H7 (cell line): ENCODE data around the gene OVCA2. TPM values are rescaled to one million over a fixed set of nuclear protein-coding genes. Genes with fewer than 3 reads are reported as not detected.

Experiments used
- DNase-seq: peaks from one replicate; pipeline ENCODE4 v3.0.0; 2012
- H3K27me3 ChIP-seq: 2 replicates; pipeline ENCODE4 v1.6.0; 2011; ENCODE audit warnings: mild to moderate bottlenecking, low read length; ENCODE audit not compliant: control insufficient read depth, insufficient read depth
- H3K36me3 ChIP-seq: replicated peaks from 2 replicates; pipeline ENCODE4 v1.5.1; 2011; ENCODE audit warnings: low read length; ENCODE audit not compliant: control insufficient read depth, insufficient read depth
- H3K4me3 ChIP-seq: 2 replicates; pipeline ENCODE4 v1.5.1; 2011; ENCODE audit warnings: low read depth, mild to moderate bottlenecking, control low read depth, low read length, moderate library complexity; ENCODE audit not compliant: insufficient read depth
- total RNA-seq: library from RNA; depleted of rRNA; stranded (reverse); fragments of >200 nt; shearing (Covaris generic); gene quantifications from 2 replicates; pipeline ENCODE4 v1.2.3, GENCODE V29; 2014

The OVCA2 gene
- total RNA-seq, 1 experiment from 2014 or later, result 25.1 TPM

DNA sequence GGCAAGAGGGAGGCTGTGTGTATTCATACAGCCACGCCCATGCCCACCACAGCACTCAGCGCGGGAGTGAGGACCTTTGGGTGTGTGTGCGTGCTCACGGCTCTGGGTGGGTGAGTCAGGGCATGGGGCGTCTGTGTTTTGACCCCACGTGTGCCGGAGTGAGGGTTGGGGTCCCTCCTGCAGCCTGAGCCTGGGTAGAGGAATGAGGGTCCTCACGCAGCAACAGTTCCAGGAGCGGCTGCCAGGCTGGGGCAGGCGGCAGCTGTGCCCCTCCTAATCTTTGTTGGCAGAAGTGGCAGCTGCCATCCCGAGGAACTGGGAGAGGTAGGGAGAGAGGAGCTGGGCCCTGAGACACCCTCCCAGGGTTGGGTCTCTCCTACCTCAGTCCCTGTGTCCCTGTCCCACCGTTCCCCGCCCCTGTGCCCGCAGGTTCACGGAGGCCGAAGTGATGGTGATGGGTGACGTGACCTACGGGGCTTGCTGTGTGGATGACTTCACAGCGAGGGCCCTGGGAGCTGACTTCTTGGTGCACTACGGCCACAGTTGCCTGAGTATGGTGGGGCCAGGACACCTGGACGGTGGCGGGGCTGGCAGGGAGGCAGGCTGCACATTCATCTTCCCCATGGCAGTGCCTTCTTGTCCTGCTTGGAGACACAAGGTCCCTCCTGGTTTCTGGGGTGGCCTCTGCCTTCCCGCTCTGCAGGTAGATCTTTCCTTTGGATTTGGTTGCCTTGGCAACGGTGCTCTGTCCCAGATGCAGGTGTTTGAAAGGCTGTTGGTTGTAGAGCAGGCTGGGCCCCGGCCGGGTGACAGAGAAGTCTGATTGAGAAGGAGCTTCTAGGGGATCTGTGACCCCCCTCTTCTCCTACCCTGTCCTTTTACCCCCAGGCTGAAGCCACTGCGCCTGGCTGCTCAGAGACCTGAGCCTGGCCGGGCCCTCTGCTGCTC lies 6.0 kb upstream of the OVCA2 start:
- DNase-seq, result no peak
- H3K27me3 ChIP-seq, result no peaks in the 10 kb centered on the region
- no peaks in the 10 kb centered on the region; the same call in 1 of the 2 replicates for H3K36me3 ChIP-seq
- H3K4me3 ChIP-seq, result no peak overlapping the region

DNA sequence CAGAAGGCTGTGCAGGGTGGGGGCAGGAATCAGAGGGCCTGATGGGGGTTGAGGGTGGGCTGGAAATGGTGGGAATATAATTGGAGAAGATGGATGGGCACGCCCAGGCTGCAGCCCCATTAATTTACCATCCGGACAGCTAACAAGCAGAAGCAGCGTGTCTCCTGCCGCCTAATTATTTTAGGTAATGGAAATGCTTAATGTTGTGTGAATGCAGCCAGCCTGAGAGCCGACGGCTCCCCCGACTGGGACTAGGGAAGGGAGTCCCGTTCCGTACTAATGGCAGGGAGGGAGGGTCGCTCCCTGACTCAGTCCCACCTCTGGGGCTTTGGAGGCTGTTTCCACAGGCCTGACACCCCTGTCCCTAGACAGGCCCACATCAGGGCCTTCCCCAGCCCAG lies 4.7 kb upstream of the OVCA2 start:
- no peak for DNase-seq
- Histone ChIP-seq H3K4me3 (no peak overlapping the region), H3K27me3 (no peaks in the 10 kb centered on the region), H3K36me3 (no peaks in the 10 kb centered on the region; the same call in 1 of the 2 replicates)

DNA sequence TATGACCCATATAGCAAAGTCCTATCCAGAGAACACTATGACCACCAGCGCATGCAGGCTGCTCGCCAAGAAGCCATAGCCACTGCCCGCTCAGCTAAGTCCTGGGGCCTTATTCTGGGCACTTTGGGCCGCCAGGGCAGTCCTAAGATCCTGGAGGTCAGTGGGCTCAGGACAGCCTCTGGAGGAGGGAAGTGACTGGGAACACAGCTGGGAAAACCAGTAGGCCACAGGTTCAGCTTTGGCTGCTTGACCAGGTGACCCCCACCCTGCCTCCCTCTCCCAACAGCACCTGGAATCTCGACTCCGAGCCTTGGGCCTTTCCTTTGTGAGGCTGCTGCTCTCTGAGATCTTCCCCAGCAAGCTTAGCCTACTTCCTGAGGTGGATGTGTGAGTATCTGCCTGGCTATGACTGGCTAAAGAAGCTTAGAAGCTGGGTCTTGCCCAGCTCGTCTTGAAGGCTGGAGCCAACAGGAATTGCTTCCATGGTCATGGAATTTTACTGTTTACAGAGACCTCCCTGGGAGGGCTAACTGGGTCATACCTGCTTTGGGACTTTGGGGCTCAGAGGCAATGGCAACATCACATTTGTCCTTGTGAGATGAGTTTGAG lies 1.5 kb upstream of the OVCA2 start:
- H3K4me3 ChIP-seq, result no peak overlapping the region
- peaks cover 4% of the 10 kb centered on the region for H3K36me3 ChIP-seq
- H3K27me3 ChIP-seq, result no peaks in the 10 kb centered on the region
- no peak for DNase-seq

DNA sequence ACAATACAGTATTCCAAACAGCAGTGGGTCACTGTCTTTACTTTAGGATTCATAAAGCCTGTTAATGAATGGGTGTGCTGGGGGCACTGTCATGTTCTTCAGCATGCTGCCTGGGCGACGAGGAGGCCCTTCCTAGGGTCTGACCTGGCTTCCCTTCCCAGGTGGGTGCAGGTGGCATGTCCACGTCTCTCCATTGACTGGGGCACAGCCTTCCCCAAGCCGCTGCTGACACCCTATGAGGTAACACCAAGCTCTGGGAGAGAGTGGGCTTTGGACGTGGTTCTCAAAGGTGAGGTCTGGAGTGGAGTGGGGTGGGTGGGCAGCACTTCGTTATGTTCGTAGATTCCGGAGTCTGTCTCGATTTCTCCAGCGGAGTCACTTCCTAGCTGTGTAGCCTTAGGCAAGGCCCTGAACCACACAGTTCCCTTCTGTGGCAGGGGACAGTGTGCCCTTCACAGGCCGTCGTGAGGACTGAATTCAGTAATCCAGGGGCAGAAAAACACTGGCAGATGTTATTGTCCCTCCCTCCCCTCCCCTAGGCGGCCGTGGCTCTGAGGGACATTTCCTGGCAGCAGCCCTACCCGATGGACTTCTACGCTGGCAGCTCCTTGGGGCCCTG lies 771 bp upstream of the OVCA2 start:
- no peaks in the 10 kb centered on the region for H3K27me3 ChIP-seq
- DNase-seq, result no peak
- peak overlapping the region; percentile 85 for H3K4me3 ChIP-seq
- H3K36me3 ChIP-seq, result peaks cover 4% of the 10 kb centered on the region

DNA sequence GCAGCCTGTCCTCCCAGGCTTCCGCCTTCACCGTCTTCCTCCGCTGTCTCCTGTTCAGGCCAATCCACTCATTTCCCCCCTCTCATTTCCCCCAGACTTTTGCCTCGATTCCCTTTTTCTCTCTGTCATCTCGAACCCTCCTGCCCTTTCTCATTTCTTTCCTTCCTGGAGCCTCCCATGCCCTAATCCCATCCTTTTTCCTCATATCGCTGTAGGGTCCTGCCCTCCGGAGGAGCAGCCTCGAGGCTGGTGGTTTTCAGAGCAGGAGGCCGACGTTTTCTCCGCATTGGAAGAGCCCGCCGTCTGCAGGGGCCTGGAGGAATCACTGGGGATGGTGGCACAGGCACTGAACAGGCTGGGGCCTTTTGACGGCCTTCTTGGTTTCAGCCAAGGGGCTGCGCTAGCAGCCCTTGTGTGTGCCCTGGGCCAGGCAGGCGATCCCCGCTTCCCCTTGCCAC lies 597 bp downstream of the OVCA2 start:
- DNase-seq, result no peak
- Histone ChIP-seq H3K4me3 (peak overlapping the region; percentile 85), H3K36me3 (peaks cover 4% of the 10 kb centered on the region), H3K27me3 (no peaks in the 10 kb centered on the region)

DNA sequence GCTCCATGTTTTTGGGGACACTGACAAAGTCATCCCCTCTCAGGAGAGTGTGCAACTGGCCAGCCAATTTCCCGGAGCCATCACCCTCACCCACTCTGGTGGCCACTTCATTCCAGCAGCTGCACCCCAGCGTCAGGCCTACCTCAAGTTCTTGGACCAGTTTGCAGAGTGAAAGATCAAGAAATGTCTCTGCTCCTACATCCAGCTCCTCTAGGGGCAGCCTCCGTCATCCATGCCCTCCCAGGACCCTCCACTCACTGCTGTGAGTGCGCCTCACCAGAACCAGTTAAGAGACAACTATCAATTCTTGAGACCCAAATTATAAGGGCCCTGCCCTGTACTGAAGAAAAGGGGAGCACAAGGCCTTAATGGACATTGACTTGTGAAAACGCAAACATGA lies 1.1 kb downstream of the OVCA2 start:
- no peak for DNase-seq
- H3K36me3 ChIP-seq, result peaks cover 4% of the 10 kb centered on the region
- H3K27me3 ChIP-seq, result peaks cover 1% of the 10 kb centered on the region
- H3K4me3 ChIP-seq, result no peak overlapping the region; the same call in 1 of the 2 replicates

DNA sequence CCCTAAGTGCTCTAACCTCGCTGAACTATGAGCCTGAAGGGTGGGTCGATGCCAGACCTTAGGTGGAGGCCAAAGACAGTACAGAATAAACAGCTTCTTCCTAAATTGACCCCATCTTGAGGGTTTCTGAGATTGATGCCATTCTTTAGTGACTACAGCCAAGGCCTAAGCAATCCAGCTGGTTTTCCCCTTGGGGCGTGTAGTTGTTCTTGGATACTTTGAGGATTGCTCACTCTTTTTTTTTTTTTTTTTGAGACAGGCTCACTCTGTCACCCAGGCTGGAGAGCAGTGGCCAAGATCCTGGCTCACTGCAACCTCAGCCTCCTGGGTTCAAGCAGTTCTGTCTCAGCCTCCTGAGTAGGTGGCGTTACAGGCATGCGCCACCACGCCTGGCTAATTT lies 2.0 kb downstream of the OVCA2 start:
- no peak overlapping the region for H3K4me3 ChIP-seq
- DNase-seq, result no peak
- H3K27me3 ChIP-seq, result peaks cover 9% of the 10 kb centered on the region
- H3K36me3 ChIP-seq, result peaks cover 4% of the 10 kb centered on the region

DNA sequence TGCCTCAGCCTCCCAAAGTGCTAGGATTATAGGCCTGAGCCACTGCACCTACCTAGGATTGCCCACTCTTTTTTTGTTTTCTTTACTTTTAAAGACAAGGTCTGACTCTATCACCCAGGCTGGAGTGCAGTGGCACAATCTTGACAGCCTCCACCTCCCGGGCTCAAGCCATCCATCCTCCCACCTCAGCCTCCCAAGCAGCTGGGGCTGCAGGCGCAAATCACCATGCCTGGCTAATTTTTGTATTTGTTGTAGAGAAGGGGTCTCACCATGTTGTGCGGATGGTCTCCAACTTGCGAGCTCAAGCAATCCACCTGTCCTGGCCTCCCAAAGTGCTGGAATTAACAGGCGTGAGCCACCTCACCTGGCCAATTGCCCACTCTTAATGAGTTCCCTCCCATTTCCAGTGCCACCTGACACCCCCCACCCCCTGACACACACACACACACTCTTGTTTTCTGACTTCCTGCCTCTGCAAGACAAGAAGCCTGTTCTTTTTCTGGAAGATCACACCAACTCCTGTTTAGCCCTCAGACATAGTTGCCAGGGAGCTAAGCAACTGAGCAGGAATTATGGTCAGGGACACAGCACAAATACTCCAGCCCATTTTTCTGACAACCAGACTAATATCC lies 2.6 kb downstream of the OVCA2 start:
- DNase-seq, result no peak
- peaks cover 15% of the 10 kb centered on the region for H3K27me3 ChIP-seq
- no peak overlapping the region for H3K4me3 ChIP-seq
- H3K36me3 ChIP-seq, result peaks cover 4% of the 10 kb centered on the region

DNA sequence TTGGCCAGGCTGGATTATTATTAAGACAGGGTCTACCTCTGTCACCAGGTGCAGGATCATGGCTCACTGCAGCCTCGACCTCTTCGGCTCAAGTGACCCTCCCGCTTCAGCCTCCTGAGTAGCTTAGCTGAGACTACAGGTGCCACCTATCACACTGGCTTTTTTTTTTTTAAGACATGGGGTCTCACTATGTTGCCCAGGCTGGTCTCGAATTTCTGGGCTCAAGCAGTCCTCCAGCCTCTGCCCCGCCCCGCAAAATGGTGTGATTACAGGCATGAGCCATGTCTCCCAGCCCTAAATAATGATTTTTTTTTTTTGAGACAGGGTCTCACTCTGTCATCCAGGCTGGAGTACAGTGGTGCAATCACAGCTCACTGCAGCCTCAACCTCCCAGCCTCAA lies 5.8 kb downstream of the OVCA2 start:
- peaks cover 35% of the 10 kb centered on the region for H3K27me3 ChIP-seq

DNA sequence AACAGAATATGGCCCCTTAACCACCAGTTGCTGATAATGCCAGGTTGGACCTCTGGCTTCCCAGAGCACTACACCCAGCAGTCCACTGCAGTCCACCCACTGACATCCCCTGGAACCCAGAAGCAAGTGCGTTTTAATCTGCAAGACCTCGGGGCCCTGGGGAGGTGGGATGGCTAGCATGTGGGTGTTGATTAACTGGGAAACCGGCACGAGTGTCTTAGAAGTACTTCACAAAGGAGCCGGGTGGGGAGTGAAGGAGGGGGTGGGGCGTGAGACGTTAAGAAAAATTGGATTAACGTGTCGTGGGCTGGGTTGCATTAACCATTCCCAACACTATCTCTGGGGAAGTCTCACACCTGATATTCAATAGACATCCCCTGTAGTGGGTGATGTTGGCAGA lies 7.0 kb downstream of the OVCA2 start:
- Histone ChIP-seq H3K36me3 (no peaks in the 10 kb centered on the region), H3K27me3 (peaks cover 45% of the 10 kb centered on the region), H3K4me3 (no peak overlapping the region)
- no peak for DNase-seq

More for the DNA sequence above, 5.8 kb downstream of the OVCA2 start:
- Histone ChIP-seq H3K4me3 (no peak overlapping the region), H3K36me3 (peaks cover 4% of the 10 kb centered on the region)
- no peak for DNase-seq

DNA sequence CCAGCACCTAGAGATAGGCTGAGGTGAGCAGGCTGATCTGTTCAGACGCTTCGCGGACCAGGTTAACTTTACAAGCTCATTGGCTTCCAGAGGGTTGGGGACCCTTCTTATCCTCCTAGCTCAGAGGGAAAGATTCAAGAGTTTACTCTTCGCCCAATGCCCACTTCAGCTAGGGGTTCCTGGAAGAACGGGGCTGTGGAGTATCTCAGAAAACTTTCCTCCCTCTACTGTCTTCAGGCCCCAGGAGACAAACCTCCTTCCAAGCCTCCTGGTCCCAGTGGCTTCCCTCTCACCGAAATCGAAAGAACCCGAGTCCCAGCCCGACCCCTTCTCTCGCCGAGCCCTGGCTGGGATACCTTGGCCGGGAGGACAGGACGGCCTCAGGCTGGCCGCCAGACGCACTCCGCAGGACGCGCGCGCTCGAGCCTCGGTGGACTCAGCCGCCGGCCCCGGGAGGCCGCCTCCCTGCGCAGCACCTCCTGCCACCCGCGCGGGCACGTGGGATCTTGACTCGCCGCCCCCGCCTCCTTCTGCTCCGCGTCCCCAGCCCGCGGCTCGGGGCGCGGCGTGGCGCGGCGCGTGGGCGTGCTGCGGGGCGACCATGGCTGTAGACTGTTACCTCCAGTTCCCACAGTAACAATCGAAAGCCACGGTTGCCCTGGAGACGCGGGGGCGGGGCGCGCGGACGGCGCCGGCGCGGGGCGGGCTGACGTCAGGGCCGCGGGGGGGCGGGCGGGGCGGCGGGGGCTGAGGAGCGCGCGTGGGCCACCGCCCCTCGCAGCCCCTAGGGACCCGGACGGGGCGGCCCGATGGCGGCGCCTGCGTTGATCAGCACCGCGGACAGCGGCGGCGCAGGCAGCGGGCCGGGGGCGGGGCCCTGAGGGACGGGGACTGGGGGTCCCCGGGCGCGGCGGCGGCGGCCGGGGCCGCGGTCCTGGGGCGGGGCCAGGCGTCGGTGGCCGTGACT lies 7.8 kb downstream of the OVCA2 start:
- DNase-seq, result peak; percentile 99
- peak overlapping the region; percentile 30 for H3K4me3 ChIP-seq
- peaks cover 53% of the 10 kb centered on the region for H3K27me3 ChIP-seq
- H3K36me3 ChIP-seq, result no peaks in the 10 kb centered on the region

DNA sequence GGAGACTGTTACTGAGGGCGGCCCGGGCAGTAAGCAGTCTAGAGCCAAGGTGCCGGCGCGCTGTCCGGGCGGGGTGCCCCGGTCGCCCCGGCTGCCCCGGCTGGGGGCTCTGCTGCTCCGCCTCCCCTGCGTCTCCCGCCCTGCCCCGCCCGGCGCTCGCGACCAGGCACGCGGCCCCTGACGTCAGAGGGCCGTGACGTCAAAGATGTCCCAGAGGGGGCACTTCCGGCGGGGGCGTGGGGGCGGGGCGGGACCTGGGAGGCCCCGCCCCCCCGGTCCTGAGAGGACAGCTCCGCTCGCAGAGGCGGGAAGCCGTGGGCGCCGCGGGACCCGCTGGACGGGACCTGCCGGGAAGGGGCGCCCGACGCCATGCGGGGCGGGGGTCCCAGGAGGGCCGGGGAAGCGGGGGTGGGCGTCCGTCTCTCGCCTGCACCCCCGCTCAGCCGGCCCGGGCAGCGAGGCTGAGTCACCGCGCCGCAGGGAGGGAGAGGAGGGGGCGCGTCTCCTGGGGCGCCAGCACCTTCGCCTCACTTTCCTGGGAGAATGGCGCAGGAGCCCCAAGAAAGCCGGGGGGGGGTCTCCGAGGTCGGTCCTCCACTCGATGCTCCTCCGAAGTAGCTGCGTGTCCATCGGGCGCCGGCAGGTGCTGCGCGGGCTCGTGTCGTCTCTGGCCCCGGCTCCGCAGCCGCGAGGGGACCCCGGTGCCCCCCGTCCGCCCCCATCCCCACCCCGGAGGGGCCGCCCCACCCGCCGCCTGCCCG lies 8.7 kb downstream of the OVCA2 start:
- H3K36me3 ChIP-seq, result no peaks in the 10 kb centered on the region
- DNase-seq, result peak; percentile 89
- peaks cover 61% of the 10 kb centered on the region for H3K27me3 ChIP-seq
- peak overlapping the region; percentile 30 for H3K4me3 ChIP-seq
